ENCODE measurements around the gene OR5A1.

- TF ChIP-seq POLR2AphosphoS5 (IDR thresholded peaks at IDR 0.05), result no peak
- TF ChIP-seq POLR2A (IDR thresholded peaks at IDR 0.05), result no peak
- TF ChIP-seq CTCF (IDR thresholded peaks at IDR 0.05 in 8 of 11, conservative IDR thresholded peaks at IDR 0.05 in 3 of 11), result no peak
These were observed 12.2 kb downstream of the OR5A1 start for GRCh38 chr11:59448484-59448883.

All from spleen (tissue), 7 donors.